Adrenal gland (tissue), 12 donors: Measurements from ENCODE around the gene C1orf50. TPM values are rescaled to one million over a fixed set of nuclear protein-coding genes. Genes with fewer than 3 reads are reported as not detected.

ENCODE experiments used
- DNase-seq, 7 donors: peaks; one replicate each; pipeline ENCODE4 v3.0.0-alpha.2; 2019 to 2020
- H3K27ac ChIP-seq, 5 donors: fragments of 200-600 bp; sonication (generic) in 4 of 5; 1 replicate in 3 of 5; 2 replicates in 2 of 5; pipeline versions ENCODE4 v1.5.1 to v1.8.0; 2016 to 2020; ENCODE audit warnings: mild to moderate bottlenecking in 1 of 5
- H3K27me3 ChIP-seq: fragments of 200-600 bp; 2 replicates; pipeline ENCODE4 v1.8.0; 2021
- H3K36me3 ChIP-seq, 2 donors: fragments of 200-600 bp; replicated peaks in 1 of 2; 1 replicate in 1 of 2; 2 replicates in 1 of 2; pipeline versions ENCODE4 v1.5.1 to v1.8.0; 2018 to 2022
- H3K4me1 ChIP-seq, 2 donors: fragments of 200-600 bp; replicated peaks in 1 of 2; 1 replicate in 1 of 2; 2 replicates in 1 of 2; pipeline versions ENCODE4 v1.5.1 to v1.8.0; 2018 to 2021
- H3K4me3 ChIP-seq, 4 donors: fragments of 200-600 bp; sonication (generic) in 3 of 4; one replicate each; pipeline ENCODE4 v1.5.1; 2016 to 2018
- H3K9me3 ChIP-seq, 3 donors: fragments of 200-600 bp; sonication (generic) in 1 of 3; replicated peaks in 1 of 3; 1 replicate in 2 of 3; 2 replicates in 1 of 3; pipeline versions ENCODE4 v1.5.1 to v1.8.0; 2016 to 2021
- POLR2A ChIP-seq, 2 donors: fragments of 450-650 bp; IDR thresholded peaks; one replicate each; pipeline ENCODE4 v1.6.1; 2017; ENCODE audit warnings: antibody characterized with exemption in 2 of 2, mild to moderate bottlenecking in 2 of 2, moderate library complexity in 1 of 2
- WGBS, 4 donors: extraction: QIAGEN DNeasy Blood & Tissue Kit in 2 of 4; methylation state at CpG; one replicate each; pipeline versions ENCODE4 v1.1.5 to v1.1.7; 2013 to 2017; 5-methylcytosine and 5-hydroxymethylcytosine counted together
- intact Hi-C, 2 donors: fragments of 100-400 bp; cut with DNase I; formaldehyde crosslinking; loops; one replicate each; pipeline versions ENCODE4 v1.14.1 to v1.15.0; 2022 to 2023
- polyA plus RNA-seq, 3 donors: library from polyadenylated mRNA; stranded (reverse); fragments of 200-250 nt in 2 of 3; fragments of 350-450 nt in 1 of 3; fragmentation: Illumina TruSeq in 1 of 3; extraction: RNeasy Lipid Tissue Mini Kit (QIAGEN cat#74804) in 1 of 3; gene quantifications; one replicate each; pipeline ENCODE4 v1.2.3, GENCODE V29; 2013 to 2014
- total RNA-seq, 9 donors: library from RNA; depleted of rRNA in 4 of 9; stranded (reverse); fragments of >200 nt in 4 of 9; fragments of 120-200 nt in 1 of 9; fragmentation: NEBNext Ultra II Directional in 1 of 9; extraction: Animal tissue kit (Norgen Biotek cat#: 25700) in 1 of 9; gene quantifications; one replicate each; pipeline versions ENCODE4 v1.1.0 to v1.2.4, GENCODE V29; 2013 to 2023
- TF ChIP-seq, protein P1 (sequence below), 6 experiments: fragments of 450-650 bp in 4 of 6; fragments of 200-600 bp in 2 of 6; sonication (generic) in 1 of 6; IDR thresholded peaks; 1 replicate in 5 of 6; 2 replicates in 1 of 6; pipeline versions ENCODE4 v1.5.1 to v1.8.0; 2016 to 2021; ENCODE audit warnings: antibody characterized with exemption in 6 of 6, mild to moderate bottlenecking in 2 of 6, moderate library complexity in 1 of 6
- donor health status: healthy with polysubstance abuse.
- donor health status: Bipolar disorder and iron deficiency.
- donor health status: DM: yes; HTN: yes; CAD: no.
- donor health status: DM: no; HTN: no; CAD: no.
- donor health status: DM: no; HTN: no; CAD: no.
- donor health status: DM: yes; HTN: yes; CAD: no.

C1orf50 gene
- total and polyA plus RNA-seq, 12 donors, result 2.2 to 13.5 (median 7.4) TPM

DNA sequence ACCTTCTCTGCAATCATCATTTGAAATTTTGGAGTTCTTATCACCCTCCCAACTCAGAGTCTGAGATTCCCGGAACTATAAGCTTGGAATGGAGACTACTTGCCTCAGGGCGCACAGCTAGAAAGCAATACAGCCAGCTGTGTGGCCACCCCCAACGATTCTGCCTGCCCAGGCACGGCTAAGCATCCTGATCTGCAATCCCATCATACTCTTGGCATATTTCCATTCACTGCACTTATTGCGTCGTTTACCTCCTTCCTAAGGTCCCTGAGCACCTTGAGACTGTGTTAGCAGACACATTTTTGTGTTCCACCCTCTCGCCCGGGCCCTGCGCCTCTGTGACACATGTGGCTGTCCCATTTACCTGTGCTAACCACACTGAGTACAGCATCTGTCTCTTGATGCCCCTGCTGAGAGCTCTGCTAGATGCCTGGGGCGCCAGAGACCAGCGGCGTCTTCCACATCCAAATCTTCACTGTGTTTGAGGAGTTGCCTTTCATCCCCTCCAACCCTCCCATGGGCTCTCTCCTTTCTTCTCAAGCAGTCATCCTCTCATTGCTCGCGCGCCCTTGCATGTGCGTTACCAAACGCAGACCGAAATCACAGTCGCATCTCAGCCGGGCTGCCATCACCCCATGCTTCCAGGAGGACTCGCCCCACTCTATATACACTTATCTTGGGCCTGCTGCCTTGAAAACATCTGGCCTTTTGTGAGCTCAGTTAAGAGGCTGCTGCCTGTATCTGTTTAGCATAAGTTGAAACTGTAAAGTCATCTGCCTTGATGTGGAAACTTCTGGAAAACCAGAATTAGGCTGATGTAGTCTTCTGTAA lies 23.5 kb upstream of the C1orf50 start:
- H3K27me3 ChIP-seq, result no peaks in the 10 kb centered on the region
- intact Hi-C loops, result loop anchor here in 1 of 2 donors (10.0 kb wide), 1 partner anchor 169 kb away; no protein-coding TSS in a partner anchor
- no peaks in the 10 kb centered on the region for H3K9me3 ChIP-seq
- no peak overlapping the region for H3K4me3 ChIP-seq
- 83 to 90% (median 86%) methylated on average over 21 of the region's 21 CpGs for WGBS, 4 donors
- H3K4me1 ChIP-seq, result peaks cover 4% of the 10 kb centered on the region in 2 donors
- no peak overlapping the region for H3K27ac ChIP-seq
- DNase-seq, result peak in 2 of 7 donors; percentile 7 to 11
- H3K36me3 ChIP-seq, result peaks cover 0 to 10% of the 10 kb centered on the region in 2 donors
- TF ChIP-seq, protein P1, sequence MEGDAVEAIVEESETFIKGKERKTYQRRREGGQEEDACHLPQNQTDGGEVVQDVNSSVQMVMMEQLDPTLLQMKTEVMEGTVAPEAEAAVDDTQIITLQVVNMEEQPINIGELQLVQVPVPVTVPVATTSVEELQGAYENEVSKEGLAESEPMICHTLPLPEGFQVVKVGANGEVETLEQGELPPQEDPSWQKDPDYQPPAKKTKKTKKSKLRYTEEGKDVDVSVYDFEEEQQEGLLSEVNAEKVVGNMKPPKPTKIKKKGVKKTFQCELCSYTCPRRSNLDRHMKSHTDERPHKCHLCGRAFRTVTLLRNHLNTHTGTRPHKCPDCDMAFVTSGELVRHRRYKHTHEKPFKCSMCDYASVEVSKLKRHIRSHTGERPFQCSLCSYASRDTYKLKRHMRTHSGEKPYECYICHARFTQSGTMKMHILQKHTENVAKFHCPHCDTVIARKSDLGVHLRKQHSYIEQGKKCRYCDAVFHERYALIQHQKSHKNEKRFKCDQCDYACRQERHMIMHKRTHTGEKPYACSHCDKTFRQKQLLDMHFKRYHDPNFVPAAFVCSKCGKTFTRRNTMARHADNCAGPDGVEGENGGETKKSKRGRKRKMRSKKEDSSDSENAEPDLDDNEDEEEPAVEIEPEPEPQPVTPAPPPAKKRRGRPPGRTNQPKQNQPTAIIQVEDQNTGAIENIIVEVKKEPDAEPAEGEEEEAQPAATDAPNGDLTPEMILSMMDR (IDR thresholded peaks at IDR 0.05), result no peak
- TF ChIP-seq POLR2A (IDR thresholded peaks at IDR 0.05), result no peak

GRCh38 chr1:42744148-42744413 lies 23.0 kb upstream of the C1orf50 start:
- TF ChIP-seq, protein P1 (IDR thresholded peaks at IDR 0.05), result no peak
- H3K36me3 ChIP-seq, result peaks cover 0 to 10% of the 10 kb centered on the region in 2 donors
- H3K4me3 ChIP-seq, result no peak overlapping the region
- no peak overlapping the region for H3K27ac ChIP-seq
- peak in 1 of 7 donors; percentile 8 for DNase-seq
- H3K4me1 ChIP-seq, result peaks cover 9% of the 10 kb centered on the region in 2 donors
- H3K27me3 ChIP-seq, result no peaks in the 10 kb centered on the region
- WGBS, 4 donors, result 92 to 95% (median 93%) methylated on average over 9 of the region's 9 CpGs
- H3K9me3 ChIP-seq, result no peaks in the 10 kb centered on the region
- intact Hi-C loops, result loop anchor here in 1 of 2 donors (10.0 kb wide), 1 partner anchor 169 kb away; no protein-coding TSS in a partner anchor

DNA sequence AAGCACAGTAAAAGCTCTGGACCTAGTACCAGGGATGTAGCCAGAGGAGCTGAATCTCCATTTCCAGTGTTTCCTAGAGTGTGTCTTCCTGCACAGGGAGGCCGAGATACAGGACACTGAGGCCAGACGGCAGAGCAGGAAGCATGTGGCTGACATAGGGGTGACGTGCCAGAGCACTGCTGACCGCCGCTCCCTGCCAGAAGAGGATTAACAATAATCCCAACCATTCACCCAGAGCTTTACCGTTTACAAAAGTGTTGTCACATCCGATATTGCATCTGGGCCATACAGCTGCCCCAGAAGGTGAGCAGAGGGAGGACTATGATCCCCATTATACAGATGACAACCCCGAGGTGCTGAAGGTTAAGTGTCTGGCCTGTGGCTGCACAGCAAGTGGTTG lies 21.2 kb upstream of the C1orf50 start:
- peak in 1 of 7 donors; percentile 11 for DNase-seq
- 85 to 89% (median 87%) methylated on average over 6 to 8 of the region's 8 CpGs for WGBS, 4 donors
- intact Hi-C loops, result loop anchor here (5.0 to 10.0 kb wide), 2 partner anchors 169 to 171 kb away; no protein-coding TSS in a partner anchor
- TF ChIP-seq POLR2A (IDR thresholded peaks at IDR 0.05), result no peak
- TF ChIP-seq, protein P1 (IDR thresholded peaks at IDR 0.05), result no peak
- no peaks in the 10 kb centered on the region for H3K27me3 ChIP-seq
- no peak overlapping the region for H3K27ac ChIP-seq
- H3K36me3 ChIP-seq, result peaks cover 0 to 18% of the 10 kb centered on the region in 2 donors
- no peak overlapping the region for H3K4me3 ChIP-seq
- H3K4me1 ChIP-seq, result peaks cover 9 to 15% of the 10 kb centered on the region in 2 donors
- no peaks in the 10 kb centered on the region for H3K9me3 ChIP-seq

DNA sequence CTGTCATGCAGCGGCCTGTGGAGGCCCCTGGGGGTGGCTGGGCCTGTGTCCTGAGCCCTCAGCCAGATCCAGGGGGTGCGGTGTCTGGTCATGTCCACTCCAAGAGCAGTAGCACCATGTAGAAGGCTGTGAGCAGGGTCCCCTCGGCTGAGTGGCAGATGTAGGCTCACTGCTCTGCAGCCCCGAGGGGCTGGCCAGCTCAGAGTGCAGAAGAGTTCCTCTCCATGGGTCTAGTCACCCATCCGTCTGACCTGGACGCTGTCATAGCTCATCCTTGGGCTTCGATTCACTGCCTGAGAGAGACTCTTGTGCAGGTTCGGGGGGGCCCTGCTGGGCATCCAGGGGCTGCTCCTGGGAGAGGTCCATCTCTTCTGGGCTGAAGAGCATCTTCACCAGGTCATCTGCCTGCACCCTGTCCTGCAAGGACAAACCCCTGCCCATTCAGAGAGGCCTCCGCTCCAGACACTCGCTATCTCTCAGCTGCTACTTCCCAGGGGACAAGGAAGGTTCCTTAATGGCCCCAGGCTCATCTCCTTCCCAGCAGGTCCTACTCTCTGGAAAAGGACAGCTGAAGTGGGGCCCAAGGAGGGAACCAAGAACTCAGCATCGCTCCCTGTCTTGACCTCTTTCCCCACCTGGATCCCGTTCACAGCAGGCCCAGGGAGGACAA lies 20.5 kb upstream of the C1orf50 start:
- peak in 1 of 7 donors; percentile 7 for DNase-seq
- no peaks in the 10 kb centered on the region for H3K27me3 ChIP-seq
- peaks cover 0 to 20% of the 10 kb centered on the region in 2 donors for H3K36me3 ChIP-seq
- no peaks in the 10 kb centered on the region for H3K9me3 ChIP-seq
- intact Hi-C loops, result loop anchor here (5.0 to 10.0 kb wide), 2 partner anchors 169 to 172 kb away; no protein-coding TSS in a partner anchor
- no peak for TF ChIP-seq POLR2A (IDR thresholded peaks at IDR 0.05)
- TF ChIP-seq, protein P1 (IDR thresholded peaks at IDR 0.05), result no peak
- H3K4me3 ChIP-seq, result no peak overlapping the region
- H3K4me1 ChIP-seq, result peaks cover 9 to 15% of the 10 kb centered on the region in 2 donors
- H3K27ac ChIP-seq, result no peak overlapping the region
- WGBS, 4 donors, result 91 to 95% (median 92%) methylated on average over 12 of the region's 12 CpGs
